Measurements from ENCODE around the gene TCF25. TPM values are rescaled to one million over a fixed set of nuclear protein-coding genes. Genes with fewer than 3 reads are reported as not detected.
"Not testable (repeated sequence)": the region's sequence is repeated elsewhere in the genome, so short reads cannot be mapped to it uniquely, and the experiment has no call there.

TCF25 gene
- total RNA-seq, 1 experiment from 2014 or later, result 196 TPM

GRCh38 chr16:89831810-89832328, 41.5 kb upstream of the TCF25 start:
- Histone ChIP-seq H3K4me3 (ENCODE audit: low read depth, low read length) (no peak overlapping the region), H3K36me3 (ENCODE audit: control insufficient read depth, insufficient read depth, low read length) (peaks cover 11% of the 10 kb centered on the region), H3K4me1 (peaks cover 23% of the 10 kb centered on the region), H3K27me3 (replicated peaks; ENCODE audit: control insufficient read depth, insufficient read depth, low read length) (no peaks in the 10 kb centered on the region), H3K9me3 (peaks cover 3% of the 10 kb centered on the region; the same call in 1 of the 2 replicates)
- POLR2A ChIA-PET, result no interaction called here
- peaks cover 37% of the 10 kb centered on the region for H3K36me3 Mint-ChIP-seq (ENCODE audit: insufficient read depth, unreplicated experiment)
- BruUV-seq (replicated peaks), result no TSS peak
- DNase-seq, result no peak
- no peak overlapping the region for H3K27ac Mint-ChIP-seq (ENCODE audit: unreplicated experiment)
- CTCF ChIA-PET, result no interaction called here
- intact Hi-C loops (cut with micrococcal nuclease; ENCODE audit: unreplicated experiment), result no loop called here
- no peaks in the 10 kb centered on the region for H3K9me3 Mint-ChIP-seq (ENCODE audit: unreplicated experiment)
- H3K4me1 Mint-ChIP-seq (ENCODE audit: low read depth, unreplicated experiment), result peaks cover 9% of the 10 kb centered on the region
- TF ChIP-seq CTCF (IDR thresholded peaks at IDR 0.05; ENCODE audit: insufficient read depth in 1 of 2, low read depth in 1 of 2, low read length in 1 of 2, severe bottlenecking in 1 of 2, unreplicated experiment in 1 of 2), result no peak
- H3K4me3 Mint-ChIP-seq (ENCODE audit: unreplicated experiment), result no peak overlapping the region
- no peaks in the 10 kb centered on the region for H3K27me3 Mint-ChIP-seq (ENCODE audit: insufficient read depth, unreplicated experiment)

- H3K4me3 ChIP-seq (ENCODE audit: low read depth, low read length); H3K27me3 ChIP-seq (replicated peaks; ENCODE audit: control insufficient read depth, insufficient read depth, low read length); H3K9me3 Mint-ChIP-seq (ENCODE audit: unreplicated experiment); CTCF ChIA-PET; H3K27me3 Mint-ChIP-seq (ENCODE audit: insufficient read depth, unreplicated experiment); H3K9me3 ChIP-seq; H3K27ac Mint-ChIP-seq (ENCODE audit: unreplicated experiment); intact Hi-C loops (cut with micrococcal nuclease; ENCODE audit: unreplicated experiment); H3K4me3 Mint-ChIP-seq (ENCODE audit: unreplicated experiment); H3K4me1 Mint-ChIP-seq (ENCODE audit: low read depth, unreplicated experiment); BruUV-seq (replicated peaks): not testable (repeated sequence)
- Histone ChIP-seq H3K4me1 (peaks cover 34% of the 10 kb centered on the region), H3K36me3 (ENCODE audit: control insufficient read depth, insufficient read depth, low read length) (peaks cover 11% of the 10 kb centered on the region)
- POLR2A ChIA-PET, result interaction anchor here (0.5 to 0.6 kb wide), 2 partner anchors 11 to 17 kb away, joined by 3 to 5 read pairs; partner anchors contain the start of gene FANCA
- H3K36me3 Mint-ChIP-seq (ENCODE audit: insufficient read depth, unreplicated experiment), result peaks cover 41% of the 10 kb centered on the region
- DNase-seq, result peak; percentile 38 to 67
These were observed 39.6 kb upstream of the TCF25 start for GRCh38 chr16:89833664-89834363.

GRCh38 chr16:89834813-89835363, 38.5 kb upstream of the TCF25 start:
- POLR2A ChIA-PET; H3K27ac Mint-ChIP-seq (ENCODE audit: unreplicated experiment); H3K4me3 Mint-ChIP-seq (ENCODE audit: unreplicated experiment): not testable (repeated sequence)

GRCh38 chr16:89836484-89836883, 36.9 kb upstream of the TCF25 start:
- POLR2A ChIA-PET; H3K4me1 Mint-ChIP-seq (ENCODE audit: low read depth, unreplicated experiment); H3K9me3 Mint-ChIP-seq (ENCODE audit: unreplicated experiment); H3K27me3 ChIP-seq (replicated peaks; ENCODE audit: control insufficient read depth, insufficient read depth, low read length); H3K4me3 ChIP-seq (ENCODE audit: low read depth, low read length); H3K9me3 ChIP-seq; H3K27ac Mint-ChIP-seq (ENCODE audit: unreplicated experiment); CTCF ChIA-PET; DNase-seq; H3K4me3 Mint-ChIP-seq (ENCODE audit: unreplicated experiment); H3K27me3 Mint-ChIP-seq (ENCODE audit: insufficient read depth, unreplicated experiment); BruUV-seq (replicated peaks): not testable (repeated sequence)
- Histone ChIP-seq H3K36me3 (ENCODE audit: control insufficient read depth, insufficient read depth, low read length) (peaks cover 10% of the 10 kb centered on the region), H3K4me1 (peaks cover 18% of the 10 kb centered on the region)
- peaks cover 37% of the 10 kb centered on the region for H3K36me3 Mint-ChIP-seq (ENCODE audit: insufficient read depth, unreplicated experiment)
- intact Hi-C loops (cut with micrococcal nuclease; ENCODE audit: unreplicated experiment), result loop anchor here (2.0 kb wide), 1 partner anchor 24 kb away; no protein-coding TSS in a partner anchor

More at GRCh38 chr16:89834813-89835363, 38.5 kb upstream of the TCF25 start:
- DNase-seq; intact Hi-C loops (cut with micrococcal nuclease; ENCODE audit: unreplicated experiment); H3K9me3 ChIP-seq; H3K4me3 ChIP-seq (ENCODE audit: low read depth, low read length); H3K9me3 Mint-ChIP-seq (ENCODE audit: unreplicated experiment); BruUV-seq (replicated peaks); H3K27me3 ChIP-seq (replicated peaks; ENCODE audit: control insufficient read depth, insufficient read depth, low read length); H3K27me3 Mint-ChIP-seq (ENCODE audit: insufficient read depth, unreplicated experiment); H3K4me1 Mint-ChIP-seq (ENCODE audit: low read depth, unreplicated experiment); CTCF ChIA-PET: not testable (repeated sequence)
- peaks cover 44% of the 10 kb centered on the region for H3K36me3 Mint-ChIP-seq (ENCODE audit: insufficient read depth, unreplicated experiment)
- H3K36me3 ChIP-seq (ENCODE audit: control insufficient read depth, insufficient read depth, low read length), result peaks cover 10% of the 10 kb centered on the region
- H3K4me1 ChIP-seq, result peaks cover 24% of the 10 kb centered on the region

Measured in Caco-2 (cell line).